Fibroblast of lung (primary cell): ENCODE results near the gene H1-8. TPM values are rescaled to one million over a fixed set of nuclear protein-coding genes. Genes with fewer than 3 reads are reported as not detected.

Source experiments
- DNase-seq, 2 donors: peaks; one replicate each; pipeline versions ENCODE4 v3.0.0 to v3.0.0-alpha.2; 2010; ENCODE audit warnings: low read depth in 2 of 2
- H2AFZ ChIP-seq: 2 replicates; pipeline ENCODE4 v1.5.1; 2012; ENCODE audit warnings: low read length, control low read depth, inconsistent platforms
- H3K27ac ChIP-seq: 2 replicates; pipeline ENCODE4 v1.5.1; 2011; ENCODE audit warnings: low read length, control low read depth; ENCODE audit not compliant: insufficient read depth
- H3K27me3 ChIP-seq: 2 replicates; pipeline ENCODE4 v1.5.1; 2011; ENCODE audit warnings: mild to moderate bottlenecking, low read length; ENCODE audit not compliant: control insufficient read depth, insufficient read depth
- H3K36me3 ChIP-seq: 2 replicates; pipeline ENCODE4 v1.5.1; 2011; ENCODE audit warnings: low read length; ENCODE audit not compliant: control insufficient read depth, insufficient read depth
- H3K4me1 ChIP-seq: 2 replicates; pipeline ENCODE4 v1.5.1; 2011; ENCODE audit warnings: low read length; ENCODE audit not compliant: control insufficient read depth, insufficient read depth; ENCODE audit errors: extremely low read depth
- H3K4me2 ChIP-seq: 2 replicates; pipeline ENCODE4 v1.5.1; 2011; ENCODE audit warnings: low read length, control low read depth; ENCODE audit not compliant: insufficient read depth; ENCODE audit errors: extremely low read depth
- H3K4me3 ChIP-seq, 4 experiments: fragments of 200-600 bp in 1 of 4; sonication (generic) in 1 of 4; replicated peaks in 1 of 4; 2 replicates each; pipeline ENCODE4 v1.5.1; 2011 to 2016; ENCODE audit warnings: low read length in 4 of 4, low read depth in 3 of 4, mild to moderate bottlenecking in 3 of 4, control low read depth in 2 of 4, inconsistent platforms in 1 of 4, mixed read lengths in 1 of 4; ENCODE audit not compliant: insufficient read depth in 1 of 4; ENCODE audit errors: control extremely low read depth in 1 of 4
- H3K79me2 ChIP-seq: 2 replicates; pipeline ENCODE4 v1.5.1; 2012; ENCODE audit warnings: mild to moderate bottlenecking, low read length, inconsistent platforms; ENCODE audit not compliant: control insufficient read depth, insufficient read depth
- H3K9ac ChIP-seq: 2 replicates; pipeline ENCODE4 v1.5.1; 2011; ENCODE audit warnings: mild to moderate bottlenecking, low read length, control low read depth; ENCODE audit not compliant: insufficient read depth
- H3K9me3 ChIP-seq: 2 replicates; pipeline ENCODE4 v1.5.1; 2012; ENCODE audit warnings: low read depth, low read length; ENCODE audit not compliant: control insufficient read depth, insufficient read depth
- H4K20me1 ChIP-seq: 2 replicates; pipeline ENCODE4 v1.5.1; 2011; ENCODE audit warnings: low read length; ENCODE audit not compliant: control insufficient read depth, insufficient read depth; ENCODE audit errors: extremely low read depth
- CTCF ChIP-seq, 2 donors: IDR thresholded peaks in 1 of 2; conservative IDR thresholded peaks in 1 of 2; 1 replicate in 1 of 2; 2 replicates in 1 of 2; pipeline ENCODE4 v1.5.1; 2011 to 2012; ENCODE audit warnings: low read length in 2 of 2, control low read depth in 1 of 2, inconsistent platforms in 1 of 2, low read depth in 1 of 2, mild to moderate bottlenecking in 1 of 2
- EZH2 ChIP-seq: IDR thresholded peaks from 2 replicates; pipeline ENCODE4 v1.5.1; 2012; ENCODE audit warnings: low read length, control low read depth, mild to moderate bottlenecking; ENCODE audit errors: missing control alignments
- polyA plus RNA-seq, 2 donors: library from polyadenylated mRNA; depleted of rRNA in 1 of 2; stranded (reverse) in 1 of 2; unstranded in 1 of 2; fragments of >200 nt; gene quantifications; 2 replicates each; pipeline ENCODE4 v1.2.1, GENCODE V29; 2011 to 2012; ENCODE audit warnings: missing spikeins in 1 of 2
- total RNA-seq: library from RNA; depleted of rRNA; stranded (reverse); fragments of >200 nt; gene quantifications from 2 replicates; pipeline ENCODE4 v1.2.1, GENCODE V29; 2014

H1-8 gene
- total and polyA plus RNA-seq, 2 donors (not counting 1 experiment from before 2014, with no cell fraction given): not detected

GRCh38 chr3:129599073-129599472 is 56.1 kb downstream of the H1-8 start:
- no peak overlapping the region for H3K4me2 ChIP-seq
- peak overlapping the region; percentile 92 for H3K27ac ChIP-seq
- peak overlapping the region; percentile 71 for H3K9ac ChIP-seq
- H4K20me1 ChIP-seq: no peaks in the 10 kb centered on the region
- no peaks in the 10 kb centered on the region for H3K36me3 ChIP-seq
- DNase-seq: no peak
- H3K27me3 ChIP-seq: no peaks in the 10 kb centered on the region
- H3K4me1 ChIP-seq: peaks cover 69% of the 10 kb centered on the region
- no peak overlapping the region for H2AFZ ChIP-seq
- no peak overlapping the region for H3K4me3 ChIP-seq
- no peak for TF ChIP-seq EZH2
- no peak for TF ChIP-seq CTCF (conservative IDR thresholded peaks at IDR 0.05 in 1 of 2, IDR thresholded peaks at IDR 0.05 in 1 of 2; ENCODE audit: low read depth in 1 of 2, low read length in 2 of 2)
- H3K79me2 ChIP-seq: peaks cover 83% of the 10 kb centered on the region
- H3K9me3 ChIP-seq: no peaks in the 10 kb centered on the region

GRCh38 chr3:129599607-129600006 is 56.6 kb downstream of the H1-8 start:
- Histone ChIP-seq H3K4me3 (no peak overlapping the region), H3K27me3 (no peaks in the 10 kb centered on the region), H3K4me1 (peaks cover 67% of the 10 kb centered on the region), H4K20me1 (no peaks in the 10 kb centered on the region), H3K4me2 (peak overlapping the region; percentile 37), H3K27ac (peak overlapping the region; percentile 92), H3K79me2 (peaks cover 83% of the 10 kb centered on the region), H2AFZ (no peak overlapping the region), H3K9ac (peak overlapping the region; percentile 27), H3K9me3 (no peaks in the 10 kb centered on the region), H3K36me3 (no peaks in the 10 kb centered on the region)
- peak; percentile 50 to 87 for DNase-seq
- TF ChIP-seq CTCF (conservative IDR thresholded peaks at IDR 0.05 in 1 of 2, IDR thresholded peaks at IDR 0.05 in 1 of 2; ENCODE audit: low read depth in 1 of 2, low read length in 2 of 2) (no peak), EZH2 (no peak)

DNA sequence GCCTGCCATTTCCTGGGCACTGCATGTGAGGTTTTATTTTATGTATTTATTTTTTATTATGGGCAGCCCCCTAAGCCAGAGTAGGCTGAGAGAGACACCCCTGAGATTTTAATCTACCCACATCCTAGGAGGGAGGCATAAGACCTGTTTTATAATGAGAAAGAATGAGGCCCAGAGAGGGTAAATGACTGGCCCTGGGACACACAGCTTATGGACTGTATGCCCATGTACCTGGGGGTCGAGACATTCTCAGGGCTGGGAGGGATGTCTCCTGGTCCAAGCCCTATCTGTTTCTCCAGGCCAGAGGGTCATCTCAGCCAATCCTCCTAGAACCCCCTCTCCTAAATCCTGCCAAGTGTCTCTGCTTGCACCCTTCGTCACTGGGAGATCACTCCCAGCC is 57.4 kb downstream of the H1-8 start:
- Histone ChIP-seq H3K27ac (no peak overlapping the region), H3K9ac (no peak overlapping the region), H3K27me3 (no peaks in the 10 kb centered on the region), H4K20me1 (no peaks in the 10 kb centered on the region), H3K4me2 (no peak overlapping the region), H2AFZ (no peak overlapping the region), H3K36me3 (no peaks in the 10 kb centered on the region), H3K9me3 (no peaks in the 10 kb centered on the region), H3K4me1 (peaks cover 62% of the 10 kb centered on the region), H3K4me3 (no peak overlapping the region), H3K79me2 (peaks cover 82% of the 10 kb centered on the region)
- no peak for TF ChIP-seq EZH2
- no peak for TF ChIP-seq CTCF (conservative IDR thresholded peaks at IDR 0.05 in 1 of 2, IDR thresholded peaks at IDR 0.05 in 1 of 2; ENCODE audit: low read depth in 1 of 2, low read length in 2 of 2)
- DNase-seq: no peak

Other genes with a start within 250 kb of the H1-8 start
- under 0.01 and 0.17 TPM in 2 replicates for gene EFCAB12, start 114.5 kb upstream of the H1-8 start, total RNA-seq
- 0.07 TPM in 1 of 2 replicates, not detected in the other for gene EFCAB12, start 114.5 kb upstream of the H1-8 start, polyA plus RNA-seq
- gene MBD4, start 103.2 kb upstream of the H1-8 start, total RNA-seq: 35.2 and 35.5 TPM in 2 replicates
- gene MBD4, start 103.2 kb upstream of the H1-8 start, polyA plus RNA-seq: 24.6 and 27.4 TPM in 2 replicates
- 16.9 and 27.2 TPM in 2 replicates for gene IFT122, start 103.0 kb upstream of the H1-8 start, total RNA-seq
- gene IFT122, start 103.0 kb upstream of the H1-8 start, polyA plus RNA-seq: 13.2 and 17.9 TPM in 2 replicates
- not detected in 2 replicates for gene RHO, start 14.5 kb upstream of the H1-8 start, total RNA-seq
- gene RHO, start 14.5 kb upstream of the H1-8 start, polyA plus RNA-seq: not detected in 2 replicates
- 76.8 and 109 TPM in 2 replicates for gene PLXND1, start 63.5 kb downstream of the H1-8 start, total RNA-seq
- gene PLXND1, start 63.5 kb downstream of the H1-8 start, polyA plus RNA-seq: 41.0 and 89.6 TPM in 2 replicates